Upper lobe of left lung (tissue), 6 donors: ENCODE measurements around the gene TPH2. TPM values are rescaled to one million over a fixed set of nuclear protein-coding genes. Genes with fewer than 3 reads are reported as not detected.

Experiments
- ATAC-seq, 2 donors: fragments of 200-7000 bp; cut with Tn5 transposase; one replicate each; pipeline ENCODE4 v1.9.1; 2022; ENCODE audit warnings: mild to moderate bottlenecking in 2 of 2, moderate library complexity in 2 of 2; ENCODE audit not compliant: low FRiP score in 2 of 2
- DNase-seq, 2 donors: peaks; one replicate each; pipeline ENCODE4 v3.0.0-alpha.2; 2019 to 2020
- H3K27ac ChIP-seq, 4 donors: fragments of 200-600 bp; sonication (generic); one replicate each; pipeline ENCODE4 v1.5.1; 2016 to 2019
- H3K27me3 ChIP-seq, 4 donors: fragments of 200-600 bp; sonication (generic); one replicate each; pipeline ENCODE4 v1.5.1; 2017 to 2019
- H3K36me3 ChIP-seq, 4 donors: fragments of 200-600 bp; sonication (generic); one replicate each; pipeline ENCODE4 v1.5.1; 2016 to 2019
- H3K4me1 ChIP-seq, 4 donors: fragments of 200-600 bp; sonication (generic); one replicate each; pipeline ENCODE4 v1.5.1; 2018 to 2019
- H3K4me3 ChIP-seq, 4 donors: fragments of 200-600 bp; sonication (generic); one replicate each; pipeline ENCODE4 v1.5.1; 2017 to 2019; ENCODE audit warnings: mild to moderate bottlenecking in 2 of 4, moderate library complexity in 1 of 4
- H3K9me3 ChIP-seq, 4 donors: fragments of 200-600 bp; sonication (generic); one replicate each; pipeline ENCODE4 v1.5.1; 2018 to 2019
- EP300 ChIP-seq, 4 donors: sonication (generic); formaldehyde crosslinking; IDR thresholded peaks; one replicate each; pipeline ENCODE4 v1.5.1; 2017; ENCODE audit warnings: antibody characterized with exemption in 4 of 4, control low read depth in 2 of 4
- POLR2A ChIP-seq, 4 donors: fragments of 450-650 bp; IDR thresholded peaks; one replicate each; pipeline ENCODE4 v1.5.1; 2016 to 2017; ENCODE audit warnings: antibody characterized with exemption in 4 of 4, mild to moderate bottlenecking in 2 of 4
- POLR2AphosphoS5 ChIP-seq, 2 donors: sonication (generic); formaldehyde crosslinking; IDR thresholded peaks; one replicate each; pipeline ENCODE4 v1.5.1; 2017; ENCODE audit warnings: antibody characterized with exemption in 2 of 2
- WGBS, 2 donors: methylation state at CpG; one replicate each; pipeline ENCODE4 v1.1.5; 2017 to 2018; 5-methylcytosine and 5-hydroxymethylcytosine counted together
- total RNA-seq, 6 donors: library from RNA; depleted of rRNA in 4 of 6; stranded (reverse); fragments of >200 nt in 4 of 6; gene quantifications; one replicate each; pipeline versions ENCODE4 v1.1.0 to v1.2.1, GENCODE V29; 2016 to 2021
- TF ChIP-seq, protein P1 (sequence below), 6 experiments: fragments of 450-650 bp in 4 of 6; fragments of 200-600 bp in 2 of 6; sonication (generic) in 2 of 6; IDR thresholded peaks; one replicate each; pipeline ENCODE4 v1.5.1; 2016 to 2019; ENCODE audit warnings: antibody characterized with exemption in 6 of 6
- donor health status: DM: no; HTN: no; CAD: no; lungs with moderate emphysema.
- donor health status: DM: no; HTN: yes; CAD: no; lungs with severe emphysema.

TPH2 gene
- total RNA-seq, 6 donors from 2014 or later: 0.61 TPM; not detected in 5

DNA sequence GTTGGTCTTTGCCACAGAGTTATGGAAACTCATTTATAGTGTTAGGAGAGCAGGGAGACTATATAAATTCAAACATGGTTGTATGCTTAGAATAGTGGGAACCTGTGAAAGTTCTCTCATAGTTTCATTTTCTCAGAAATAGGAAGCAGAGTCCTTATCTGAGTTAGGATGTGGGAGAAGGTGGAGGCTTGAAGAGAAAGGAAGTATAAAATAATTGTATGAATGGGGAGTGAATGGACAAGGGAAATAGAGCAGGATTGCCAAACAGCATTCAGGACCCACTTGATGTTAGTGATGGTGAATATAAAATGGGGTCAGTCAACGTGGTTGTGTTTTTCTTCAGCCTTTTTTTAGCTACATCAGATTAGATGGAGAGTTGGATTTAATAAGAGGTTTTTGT is 34.0 kb upstream of the TPH2 start:
- DNase-seq (no peak), ATAC-seq (no peak)
- H3K4me3 ChIP-seq: no peak overlapping the region
- peaks cover 12 to 84% (median 23%) of the 10 kb centered on the region in 4 donors for H3K36me3 ChIP-seq
- 32 to 35% methylated on average over 1 of the region's 1 CpG for whole genome bisulfite sequencing, 2 donors
- no peaks in the 10 kb centered on the region for H3K9me3 ChIP-seq
- TF ChIP-seq POLR2A (IDR thresholded peaks at IDR 0.05) (no peak), POLR2AphosphoS5 (IDR thresholded peaks at IDR 0.05) (no peak), EP300 (IDR thresholded peaks at IDR 0.05) (no peak)
- TF ChIP-seq, protein P1, sequence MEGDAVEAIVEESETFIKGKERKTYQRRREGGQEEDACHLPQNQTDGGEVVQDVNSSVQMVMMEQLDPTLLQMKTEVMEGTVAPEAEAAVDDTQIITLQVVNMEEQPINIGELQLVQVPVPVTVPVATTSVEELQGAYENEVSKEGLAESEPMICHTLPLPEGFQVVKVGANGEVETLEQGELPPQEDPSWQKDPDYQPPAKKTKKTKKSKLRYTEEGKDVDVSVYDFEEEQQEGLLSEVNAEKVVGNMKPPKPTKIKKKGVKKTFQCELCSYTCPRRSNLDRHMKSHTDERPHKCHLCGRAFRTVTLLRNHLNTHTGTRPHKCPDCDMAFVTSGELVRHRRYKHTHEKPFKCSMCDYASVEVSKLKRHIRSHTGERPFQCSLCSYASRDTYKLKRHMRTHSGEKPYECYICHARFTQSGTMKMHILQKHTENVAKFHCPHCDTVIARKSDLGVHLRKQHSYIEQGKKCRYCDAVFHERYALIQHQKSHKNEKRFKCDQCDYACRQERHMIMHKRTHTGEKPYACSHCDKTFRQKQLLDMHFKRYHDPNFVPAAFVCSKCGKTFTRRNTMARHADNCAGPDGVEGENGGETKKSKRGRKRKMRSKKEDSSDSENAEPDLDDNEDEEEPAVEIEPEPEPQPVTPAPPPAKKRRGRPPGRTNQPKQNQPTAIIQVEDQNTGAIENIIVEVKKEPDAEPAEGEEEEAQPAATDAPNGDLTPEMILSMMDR (IDR thresholded peaks at IDR 0.05): no peak
- no peaks in the 10 kb centered on the region for H3K4me1 ChIP-seq
- H3K27me3 ChIP-seq: no peaks in the 10 kb centered on the region
- no peak overlapping the region for H3K27ac ChIP-seq

DNA sequence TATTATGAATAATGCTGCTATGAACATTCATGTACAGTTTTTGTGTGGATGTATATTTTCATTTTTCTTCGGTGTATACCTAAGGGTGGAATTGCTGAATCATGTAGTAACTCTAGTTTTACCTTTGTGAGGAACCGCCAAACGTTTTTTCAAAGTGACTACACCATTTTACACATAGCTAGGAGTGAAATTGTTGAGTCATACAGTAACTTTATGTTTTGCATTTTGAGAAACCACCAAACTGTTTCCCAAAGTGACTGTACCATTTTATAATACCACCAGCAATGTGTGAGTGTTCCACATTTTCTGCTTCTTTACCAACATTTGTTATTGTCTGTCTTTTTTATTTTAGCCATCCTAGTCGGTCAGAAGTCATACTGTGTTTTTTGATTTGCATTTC is 3.1 kb upstream of the TPH2 start:
- 57 to 58% methylated on average over 4 of the region's 4 CpGs for WGBS, 2 donors
- Histone ChIP-seq H3K27ac (no peak overlapping the region), H3K9me3 (no peaks in the 10 kb centered on the region), H3K4me1 (peaks cover 0 to 3% (median 0%) of the 10 kb centered on the region in 4 donors), H3K27me3 (peaks cover 0 to 3% (median 0%) of the 10 kb centered on the region in 4 donors), H3K36me3 (no peaks in the 10 kb centered on the region), H3K4me3 (no peak overlapping the region)
- no peak for TF ChIP-seq EP300 (IDR thresholded peaks at IDR 0.05)
- no peak for TF ChIP-seq POLR2AphosphoS5 (IDR thresholded peaks at IDR 0.05)
- no peak for TF ChIP-seq POLR2A (IDR thresholded peaks at IDR 0.05)
- TF ChIP-seq, protein P1 (IDR thresholded peaks at IDR 0.05): no peak
- DNase-seq (no peak), ATAC-seq (no peak)

DNA sequence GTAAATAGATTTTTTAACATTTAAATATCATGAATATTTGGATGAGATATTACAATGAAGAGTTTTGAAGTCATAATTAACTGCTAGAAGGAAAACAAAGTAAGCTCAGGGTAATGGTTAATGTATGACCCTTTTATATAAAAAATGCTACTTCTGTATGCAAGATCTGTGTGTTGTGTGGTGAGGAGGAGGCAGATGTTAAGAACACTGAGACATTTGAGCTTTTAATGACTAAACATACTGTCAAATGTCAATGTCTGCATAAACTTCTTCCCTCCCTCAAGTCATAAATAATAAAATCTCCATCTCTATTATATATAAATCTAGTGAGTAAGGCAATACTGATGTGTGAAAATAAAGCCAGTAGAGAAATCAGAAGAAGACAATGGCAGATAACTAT is 1.4 kb downstream of the TPH2 start:
- no peaks in the 10 kb centered on the region for H3K9me3 ChIP-seq
- H3K4me3 ChIP-seq: no peak overlapping the region
- peaks cover 0 to 3% (median 0%) of the 10 kb centered on the region in 4 donors for H3K27me3 ChIP-seq
- DNase-seq (no peak), ATAC-seq (no peak)
- H3K4me1 ChIP-seq: peaks cover 0 to 3% (median 0%) of the 10 kb centered on the region in 4 donors
- TF ChIP-seq POLR2A (IDR thresholded peaks at IDR 0.05) (no peak), POLR2AphosphoS5 (IDR thresholded peaks at IDR 0.05) (no peak)
- no peak overlapping the region for H3K27ac ChIP-seq
- H3K36me3 ChIP-seq: no peaks in the 10 kb centered on the region

DNA sequence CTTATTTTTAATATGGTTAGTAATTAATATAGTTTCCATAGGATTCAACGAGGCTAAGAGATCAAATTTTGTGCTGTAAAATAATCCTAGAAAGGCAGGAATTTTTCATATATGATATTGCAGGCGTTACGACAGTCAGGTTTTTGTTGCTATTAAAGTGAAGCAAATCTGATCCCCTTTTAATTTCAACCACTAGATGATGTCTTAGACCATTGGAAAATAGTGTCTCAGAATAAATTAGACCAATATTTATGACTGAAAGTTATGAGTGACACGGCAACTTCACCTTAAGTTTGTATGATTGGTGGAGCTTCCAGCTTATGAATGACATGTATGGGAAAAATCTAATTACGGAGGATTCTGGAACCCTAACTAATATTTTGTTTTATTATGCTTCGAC is 2.5 kb downstream of the TPH2 start:
- H3K4me1 ChIP-seq: peaks cover 0 to 3% (median 0%) of the 10 kb centered on the region in 4 donors
- H3K9me3 ChIP-seq: no peaks in the 10 kb centered on the region
- WGBS, 2 donors: 76 to 83% methylated on average over 6 of the region's 6 CpGs
- no peaks in the 10 kb centered on the region for H3K36me3 ChIP-seq
- ATAC-seq: no peak
- H3K27me3 ChIP-seq: peaks cover 0 to 3% (median 0%) of the 10 kb centered on the region in 4 donors
- no peak overlapping the region for H3K27ac ChIP-seq
- no peak overlapping the region for H3K4me3 ChIP-seq
- DNase-seq: no peak
- TF ChIP-seq POLR2A (IDR thresholded peaks at IDR 0.05) (no peak), EP300 (IDR thresholded peaks at IDR 0.05) (no peak), POLR2AphosphoS5 (IDR thresholded peaks at IDR 0.05) (no peak)
- TF ChIP-seq, protein P1 (IDR thresholded peaks at IDR 0.05): no peak

DNA sequence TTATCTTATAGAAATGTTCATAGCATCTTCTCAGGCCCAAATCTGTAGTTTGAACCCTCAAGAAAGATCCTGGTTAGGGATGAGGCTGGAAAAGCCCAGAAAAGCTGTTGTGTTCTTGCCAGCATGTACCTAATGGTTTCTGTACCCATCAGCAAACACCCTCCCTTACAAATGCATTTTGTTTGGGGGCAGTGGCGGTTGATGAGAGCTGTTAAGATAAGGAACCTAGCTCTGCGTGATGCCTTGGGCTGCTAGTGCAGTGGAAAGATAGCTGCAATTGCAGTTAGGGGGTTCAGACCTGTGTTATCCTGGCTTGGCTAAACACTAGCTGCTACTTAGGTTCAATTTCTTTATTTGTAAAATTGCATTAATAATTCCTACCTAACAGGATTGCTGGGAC is 3.6 kb downstream of the TPH2 start:
- DNase-seq (no peak), ATAC-seq (no peak)
- no peak overlapping the region for H3K27ac ChIP-seq
- peaks cover 0 to 3% (median under 1%) of the 10 kb centered on the region in 4 donors for H3K4me1 ChIP-seq
- no peaks in the 10 kb centered on the region for H3K9me3 ChIP-seq
- no peaks in the 10 kb centered on the region for H3K36me3 ChIP-seq
- H3K4me3 ChIP-seq: no peak overlapping the region
- TF ChIP-seq EP300 (IDR thresholded peaks at IDR 0.05) (no peak), POLR2AphosphoS5 (IDR thresholded peaks at IDR 0.05) (no peak), POLR2A (IDR thresholded peaks at IDR 0.05) (no peak)
- TF ChIP-seq, protein P1 (IDR thresholded peaks at IDR 0.05): no peak
- peaks cover 0 to 3% (median 0%) of the 10 kb centered on the region in 4 donors for H3K27me3 ChIP-seq
- 48 to 58% methylated on average over 2 of the region's 2 CpGs for WGBS, 2 donors
